ENCODE measurements around the gene SORL1.
A peak's percentile ranks its signal among the peaks of the same experiment; 100 is the strongest.
"Not testable (repeated sequence)": the region's sequence is repeated elsewhere in the genome, so short reads cannot be mapped to it uniquely, and the experiment has no call there.

The SORL1 gene

GRCh38 chr11:121566279-121567168, 114.4 kb downstream of the SORL1 start:
- DNase-seq: no peak

DNA sequence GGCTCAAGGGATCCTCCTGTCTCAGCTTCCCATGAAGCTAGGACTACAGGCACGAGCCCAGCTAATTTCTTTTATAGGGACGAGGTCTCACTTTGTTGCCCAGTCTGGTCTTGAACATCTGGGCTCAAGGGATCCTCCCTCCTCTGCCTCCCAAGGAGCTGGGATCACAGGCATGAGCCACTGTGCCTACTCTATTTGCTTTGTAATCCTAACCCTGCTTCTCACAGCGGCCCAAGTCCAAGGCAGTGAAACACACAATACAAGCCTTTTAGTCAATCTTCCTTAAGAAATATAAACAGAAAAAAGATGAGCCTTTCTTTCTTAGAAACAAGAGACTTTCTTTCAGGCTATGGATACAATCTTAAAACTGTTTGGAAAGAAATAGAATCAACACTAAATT, 115.9 kb downstream of the SORL1 start:
- DNase-seq: no peak

- DNase-seq: not testable (repeated sequence)
Observed at GRCh38 chr11:121569332-121570299, 117.5 kb downstream of the SORL1 start.

GRCh38 chr11:121570453-121570852, 118.3 kb downstream of the SORL1 start:
- DNase-seq: no peak

DNA sequence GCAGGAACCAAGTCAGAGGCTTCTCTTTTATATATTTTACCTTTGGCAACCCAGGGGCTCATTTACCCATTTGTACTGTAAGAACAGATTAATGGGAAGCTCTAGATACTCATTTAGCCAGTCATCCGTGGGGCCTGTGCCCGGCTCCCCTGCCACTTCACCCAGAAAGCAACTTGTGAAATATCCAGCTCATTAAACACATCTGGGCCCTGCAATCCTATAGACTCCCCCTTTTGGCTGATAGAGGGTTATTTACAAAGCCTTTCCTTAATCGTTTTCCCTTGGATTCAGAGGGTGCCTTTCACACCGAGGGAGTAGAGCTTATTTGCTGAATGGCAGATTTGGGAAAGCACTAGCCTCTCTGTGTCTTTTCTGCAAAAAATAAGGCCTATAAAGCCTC, 119.4 kb downstream of the SORL1 start:
- DNase-seq: no peak

- DNase-seq: no peak
Observed at GRCh38 chr11:121572571-121573059, 120.5 kb downstream of the SORL1 start.

DNA sequence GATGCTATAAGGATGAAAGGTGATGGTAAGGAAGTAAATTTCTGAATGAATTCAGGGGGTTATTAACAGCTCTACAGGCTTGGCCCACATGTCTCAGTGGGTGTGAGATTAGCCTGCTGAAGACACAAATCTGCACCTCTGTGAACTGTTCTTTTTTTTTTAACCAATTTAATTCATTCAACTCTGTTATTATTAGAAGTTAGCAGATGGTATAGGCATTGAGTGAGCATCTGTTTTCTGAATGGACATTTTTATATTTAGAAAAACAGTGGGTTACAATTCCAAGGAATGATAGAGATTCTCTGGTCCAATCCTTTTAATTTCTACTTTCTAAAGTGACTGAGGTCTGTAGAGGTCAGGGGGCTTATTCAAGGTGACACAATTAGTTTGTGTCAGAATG, 122.7 kb downstream of the SORL1 start:
- no peak for DNase-seq

DNA sequence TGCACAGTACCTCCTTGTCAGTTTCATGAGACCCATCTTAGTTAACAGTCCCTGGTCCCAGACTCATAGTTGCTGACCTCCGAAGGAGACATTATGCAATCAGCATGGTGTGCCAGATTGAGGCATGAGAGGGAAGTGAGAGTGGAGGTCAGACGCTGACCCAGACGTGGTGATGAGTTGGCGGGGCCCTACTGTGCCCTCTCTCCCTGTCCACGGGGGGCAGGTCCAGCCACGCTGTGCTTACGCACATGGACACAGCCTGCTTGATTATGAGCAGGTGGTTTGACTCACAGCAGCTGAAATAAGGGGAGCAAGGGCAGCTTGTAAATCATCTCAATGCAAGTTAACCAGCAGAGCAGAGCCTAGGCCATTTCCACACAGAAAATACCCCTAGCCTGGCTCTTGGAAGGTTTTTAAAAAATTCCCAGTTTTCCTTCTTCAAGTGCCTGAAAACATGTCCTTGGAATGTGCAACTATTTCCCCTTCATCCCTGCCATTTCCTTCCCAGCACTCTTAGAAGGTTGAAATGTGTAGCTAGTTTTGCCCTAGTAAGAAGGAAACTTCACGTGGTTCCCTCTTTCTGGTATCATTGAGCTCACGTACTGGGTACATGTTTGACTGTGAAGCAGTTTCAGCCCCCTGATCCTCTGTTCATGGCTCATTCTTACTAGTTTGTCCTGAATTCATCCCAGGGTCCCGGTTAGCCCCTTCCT, 123.3 kb downstream of the SORL1 start:
- peak; percentile 26 for DNase-seq

- DNase-seq: no peak
Observed at GRCh38 chr11:121575963-121576290, 123.8 kb downstream of the SORL1 start.

GRCh38 chr11:121576531-121576930, 124.4 kb downstream of the SORL1 start:
- no peak for DNase-seq

GRCh38 chr11:121577106-121577848, 125.2 kb downstream of the SORL1 start:
- DNase-seq: no peak

DNA sequence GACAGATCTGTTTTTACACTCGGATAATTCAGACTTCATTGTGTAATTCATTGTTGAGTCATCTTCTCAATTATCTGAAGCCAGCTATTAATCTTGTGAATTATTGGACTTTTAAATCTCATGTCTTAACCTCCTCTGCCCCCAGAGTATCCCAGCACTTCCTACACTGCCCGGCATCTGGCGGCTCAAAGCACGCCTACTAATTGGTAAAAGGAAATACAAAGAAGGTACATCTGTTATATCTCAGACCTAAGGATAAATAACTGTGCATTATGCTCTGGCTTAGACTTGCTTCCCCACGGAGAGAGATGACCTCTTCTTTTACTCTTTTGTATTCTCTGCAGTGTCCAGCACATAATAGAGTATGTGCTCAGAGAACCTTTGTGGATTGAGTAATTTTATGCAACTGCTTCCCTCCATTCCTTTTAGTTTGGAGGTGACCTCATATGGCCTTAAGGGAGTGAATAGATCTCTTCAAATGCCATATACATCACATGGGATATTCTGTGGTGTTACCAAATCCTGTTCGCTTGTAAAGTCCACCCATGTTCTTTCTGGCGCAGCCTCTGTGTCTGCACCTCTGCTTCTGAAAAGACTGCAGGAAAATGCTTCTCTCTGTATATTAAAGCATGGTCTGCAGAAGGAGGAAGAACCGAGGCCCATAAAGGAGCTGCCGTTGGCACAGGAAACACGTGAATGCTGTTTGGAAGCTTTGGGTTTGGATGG, 126.3 kb downstream of the SORL1 start:
- DNase-seq: peak; percentile 18

GRCh38 chr11:121580154-121580553, 128.0 kb downstream of the SORL1 start:
- no peak for DNase-seq

- no peak for DNase-seq
Observed at GRCh38 chr11:121581607-121582006, 129.5 kb downstream of the SORL1 start.

- DNase-seq: no peak
Observed at GRCh38 chr11:121582296-121582695, 130.2 kb downstream of the SORL1 start.

- DNase-seq: no peak
Observed at GRCh38 chr11:121583825-121584224, 131.7 kb downstream of the SORL1 start.

- no peak for DNase-seq
Observed at GRCh38 chr11:121586750-121587149, 134.6 kb downstream of the SORL1 start.

GRCh38 chr11:121587182-121587581, 135.1 kb downstream of the SORL1 start:
- no peak for DNase-seq

- no peak for DNase-seq
Observed at GRCh38 chr11:121588747-121589146, 136.6 kb downstream of the SORL1 start.

DNA sequence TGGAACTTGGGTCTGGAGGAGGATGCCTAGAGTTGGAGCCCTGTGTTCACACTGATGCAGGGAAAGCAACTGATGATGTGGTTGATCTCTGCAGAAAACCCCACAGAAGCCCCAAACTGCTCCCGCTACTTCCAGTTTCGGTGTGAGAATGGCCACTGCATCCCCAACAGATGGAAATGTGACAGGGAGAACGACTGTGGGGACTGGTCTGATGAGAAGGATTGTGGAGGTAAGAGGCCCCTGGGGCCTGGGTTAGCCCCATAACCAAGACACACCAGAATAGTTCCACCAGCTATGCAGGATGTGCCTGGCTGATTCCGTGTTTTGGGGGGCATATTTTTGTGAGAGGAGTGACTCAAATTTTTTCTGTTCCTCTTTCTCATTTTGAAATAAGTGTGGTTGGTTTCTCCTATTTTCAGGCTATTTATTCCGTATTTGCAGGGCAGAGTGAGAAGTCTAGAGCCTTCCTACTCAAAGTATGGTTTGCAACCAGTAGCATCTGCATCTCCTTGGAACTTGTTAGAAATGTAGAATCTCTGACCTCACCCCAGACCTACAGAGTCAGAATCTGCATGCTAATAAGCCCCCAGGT, 137.9 kb downstream of the SORL1 start:
- DNase-seq: no peak

- no peak for DNase-seq
Observed at GRCh38 chr11:121590772-121591404, 138.8 kb downstream of the SORL1 start.
